IMR-90 (cell line): ENCODE data around the gene SNRNP35. TPM values are rescaled to one million over a fixed set of nuclear protein-coding genes. Genes with fewer than 3 reads are reported as not detected.

Experiments
- ATAC-seq: fragments of 200-7000 bp; cut with Tn5 transposase; 2 replicates; pipeline ENCODE4 v1.9.1; 2020; ENCODE audit warnings: low read depth, mild to moderate bottlenecking, moderate library complexity
- BruUV-seq: library from RNA; stranded (reverse); fragments of 400-500 nt; replicated peaks from 2 replicates; lab custom pipeline; 2021; lab: Mats Ljungman, UMichigan
- CTCF ChIA-PET: fragments of 300-600 bp; formaldehyde crosslinking; extraction: SDS; loops from one replicate; lab custom pipeline; 2021; ENCODE audit warnings: antibody characterized with exemption; lab: Yijun Ruan, JAX
- POLR2A ChIA-PET: fragments of 300-600 bp; sonication (Branson Sonifier 250); formaldehyde crosslinking; loops from one replicate; lab custom pipeline; 2022; ENCODE audit warnings: antibody characterized with exemption; ENCODE audit not compliant: unreplicated experiment; lab: Charles Lee
- DNase-seq: peaks from one replicate; pipeline ENCODE4 v3.0.0; 2013
- H2AFZ ChIP-seq: replicated peaks from 2 replicates; pipeline ENCODE3; 2013; ENCODE audit warnings: low read length, mild to moderate bottlenecking; ENCODE audit not compliant: poor library complexity
- H2AK5ac ChIP-seq: 2 replicates; pipeline ENCODE4 v1.6.1; 2013; ENCODE audit warnings: low read depth, low read length, inconsistent platforms
- H2AK9ac ChIP-seq: replicated peaks from 2 replicates; pipeline ENCODE3; 2013; ENCODE audit warnings: mild to moderate bottlenecking, low read depth, low read length, moderate library complexity; ENCODE audit not compliant: poor library complexity
- H2BK120ac ChIP-seq: 2 replicates; pipeline ENCODE4 v1.6.1; 2013; ENCODE audit warnings: low read depth, low read length, inconsistent platforms
- H2BK15ac ChIP-seq: 3 replicates; pipeline ENCODE4 v1.6.1; 2013; ENCODE audit warnings: low read depth, low read length, inconsistent platforms
- H2BK20ac ChIP-seq: 2 replicates; pipeline ENCODE4 v1.6.1; 2013; ENCODE audit warnings: low read depth, mild to moderate bottlenecking, inconsistent platforms, low read length, moderate library complexity
- H2BK5ac ChIP-seq: 2 replicates; pipeline ENCODE4 v1.6.1; 2013; ENCODE audit warnings: mild to moderate bottlenecking, low read depth, low read length, inconsistent platforms; ENCODE audit not compliant: poor library complexity, severe bottlenecking
- H3K14ac ChIP-seq: replicated peaks from 2 replicates; pipeline ENCODE4 v1.6.1; 2013; ENCODE audit warnings: low read depth, low read length, inconsistent platforms
- H3K18ac ChIP-seq: 2 replicates; pipeline ENCODE4 v1.6.1; 2013; ENCODE audit warnings: low read depth, low read length, control low read depth
- H3K23ac ChIP-seq: 2 replicates; pipeline ENCODE4 v1.6.1; 2013; ENCODE audit warnings: low read depth, low read length, inconsistent platforms
- H3K27ac ChIP-seq: 2 replicates; pipeline ENCODE4 v1.5.1; 2013; ENCODE audit warnings: mild to moderate bottlenecking, control low read depth, low read length; ENCODE audit not compliant: insufficient read depth
- H3K27me3 ChIP-seq: 2 replicates; pipeline ENCODE4 v1.6.1; 2013; ENCODE audit warnings: low read length; ENCODE audit not compliant: control insufficient read depth, insufficient read depth
- H3K36me3 ChIP-seq: 2 replicates; pipeline ENCODE4 v1.6.1; 2013; ENCODE audit warnings: low read length, mixed read lengths; ENCODE audit not compliant: control insufficient read depth, insufficient read depth
- H3K4ac ChIP-seq: 2 replicates; pipeline ENCODE4 v1.6.1; 2013; ENCODE audit warnings: low read depth, low read length, inconsistent platforms
- H3K4me1 ChIP-seq: 2 replicates; pipeline ENCODE4 v1.6.1; 2013; ENCODE audit warnings: low read length, mixed read lengths; ENCODE audit not compliant: control insufficient read depth, insufficient read depth
- H3K4me2 ChIP-seq: 2 replicates; pipeline ENCODE4 v1.6.1; 2013; ENCODE audit warnings: low read depth, mild to moderate bottlenecking, control low read depth, low read length, moderate library complexity
- H3K4me3 ChIP-seq: 2 replicates; pipeline ENCODE4 v1.5.1; 2013; ENCODE audit warnings: low read depth, mild to moderate bottlenecking, control low read depth, low read length, moderate library complexity; ENCODE audit not compliant: insufficient read depth
- H3K56ac ChIP-seq: 2 replicates; pipeline ENCODE4 v1.6.1; 2013; ENCODE audit warnings: low read length, inconsistent platforms; ENCODE audit not compliant: insufficient read depth; ENCODE audit errors: extremely low read depth
- H3K79me1 ChIP-seq, 2 experiments: 2 replicates each; pipeline ENCODE4 v1.6.1; 2013; ENCODE audit warnings: low read length in 2 of 2, inconsistent platforms in 1 of 2, low read depth in 1 of 2
- H3K9ac ChIP-seq: 2 replicates; pipeline ENCODE4 v1.6.1; 2013; ENCODE audit warnings: low read depth, low read length, control low read depth
- H3K9me1 ChIP-seq: 2 replicates; pipeline ENCODE4 v1.6.1; 2013; ENCODE audit warnings: low read length, inconsistent platforms; ENCODE audit not compliant: insufficient read depth
- H3K9me3 ChIP-seq: 2 replicates; pipeline ENCODE4 v1.6.1; 2013; ENCODE audit warnings: low read length; ENCODE audit not compliant: control insufficient read depth, insufficient read depth
- H4K20me1 ChIP-seq: 2 replicates; pipeline ENCODE4 v1.6.1; 2013; ENCODE audit warnings: low read length, inconsistent platforms; ENCODE audit not compliant: insufficient read depth
- H4K5ac ChIP-seq: 2 replicates; pipeline ENCODE4 v1.6.1; 2013; ENCODE audit warnings: mild to moderate bottlenecking, low read depth, low read length, control low read depth
- H4K8ac ChIP-seq, 2 experiments: 2 replicates each; pipeline ENCODE4 v1.6.1; 2013; ENCODE audit warnings: low read depth in 2 of 2, low read length in 2 of 2, control low read depth in 1 of 2, inconsistent platforms in 1 of 2
- H4K91ac ChIP-seq: 2 replicates; pipeline ENCODE4 v1.6.1; 2013; ENCODE audit warnings: low read depth, low read length, inconsistent platforms; ENCODE audit not compliant: insufficient read depth
- CEBPB ChIP-seq: IDR thresholded peaks from 2 replicates; pipeline ENCODE4 v1.6.1; 2012; ENCODE audit warnings: low read depth, low read length, improper control_type of control experiment
- FOS ChIP-seq: fragments of 150-350 bp; IDR thresholded peaks from 2 replicates; pipeline ENCODE4 v1.6.1; 2016; ENCODE audit warnings: low read depth, low read length
- MAFK ChIP-seq: IDR thresholded peaks from 2 replicates; pipeline ENCODE4 v1.6.1; 2012; ENCODE audit warnings: low read depth, low read length, improper control_type of control experiment
- MXI1 ChIP-seq: IDR thresholded peaks from 2 replicates; pipeline ENCODE4 v1.6.1; 2012; ENCODE audit warnings: low read depth, mild to moderate bottlenecking, low read length, moderate library complexity, borderline replicate concordance
- NFE2L2 ChIP-seq: fragments of 150-350 bp; IDR thresholded peaks from 2 replicates; pipeline ENCODE4 v1.6.1; 2016; ENCODE audit warnings: low read depth, mild to moderate bottlenecking, low read length
- POLR2A ChIP-seq: IDR thresholded peaks from 2 replicates; pipeline ENCODE4 v1.6.1; 2012; ENCODE audit warnings: mild to moderate bottlenecking, low read depth, low read length
- RAD21 ChIP-seq: IDR thresholded peaks from 2 replicates; pipeline ENCODE4 v1.6.1; 2012; ENCODE audit warnings: low read length, improper control_type of control experiment
- WGBS, 2 experiments: methylation state at CpG; one replicate each; pipeline versions ENCODE4 v1.1.5 to v1.1.7; 2013; ENCODE audit warnings: missing lambda C conversion rate in 2 of 2; ENCODE audit not compliant: insufficient read length in 1 of 2; ENCODE audit errors: extremely low coverage in 2 of 2; 5-methylcytosine and 5-hydroxymethylcytosine counted together
- dilution Hi-C: fragments of 300-500 bp; cut with HindIII; formaldehyde crosslinking; loops from one replicate; pipeline ENCODE4 v1.14.3; 2018; ENCODE audit warnings: low sequenced_read_pairs; ENCODE audit not compliant: unreplicated experiment
- in situ Hi-C: fragments of 300-500 bp; cut with MboI; formaldehyde crosslinking; loops from 3 replicates; pipeline ENCODE4 v1.14.3; 2019; ENCODE audit warnings: low sequenced_read_pairs, inconsistent platforms, mixed read lengths
- intact Hi-C: fragments of 100-400 bp; cut with micrococcal nuclease; formaldehyde crosslinking; loops from 2 replicates; pipeline ENCODE4 v1.10.0; 2022
- polyA plus RNA-seq, 3 experiments: library from polyadenylated mRNA; depleted of rRNA; stranded (reverse); fragments of >200 nt; gene quantifications; 2 replicates each; pipeline ENCODE4 v1.2.3, GENCODE V29; 2012; ENCODE audit warnings: low replicate concordance in 1 of 3
- total RNA-seq: library from RNA; depleted of rRNA; stranded (reverse); fragments of >200 nt; gene quantifications from 2 replicates; pipeline ENCODE4 v1.2.3, GENCODE V29; 2012
- TF ChIP-seq, protein P1 (sequence below): conservative IDR thresholded peaks from 2 replicates; pipeline ENCODE4 v1.5.1; 2012; ENCODE audit warnings: mild to moderate bottlenecking, low read depth, low read length, improper control_type of control experiment

SNRNP35 gene
- total and polyA plus RNA-seq, 2 of the 4 experiments (the other 2 are of a cell fraction), result 4.7 to 15.4 TPM

DNA sequence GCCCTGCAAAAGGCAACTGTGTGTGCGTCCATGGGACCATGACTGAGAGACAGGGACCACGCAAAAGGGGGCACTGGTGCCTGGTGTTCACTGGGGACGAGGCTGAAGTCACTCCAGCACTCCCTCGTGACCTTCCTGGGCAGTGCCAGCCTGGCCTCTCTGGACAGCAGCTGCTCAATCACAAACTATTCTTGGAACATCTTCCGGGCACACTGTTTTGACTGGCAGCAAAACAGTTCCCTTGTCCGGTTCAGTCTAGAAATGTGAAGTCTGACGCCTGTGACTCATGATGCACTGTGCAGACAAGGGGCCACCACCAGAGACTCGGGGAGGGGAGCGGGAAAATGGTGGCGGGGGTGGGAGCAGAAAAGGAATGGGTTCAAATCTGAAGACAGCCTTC, 20.8 kb downstream of the SNRNP35 start:
- 73% methylated on average over 4 of the region's 10 CpGs; no CpG with 5 or more reads in 1 of the 2 experiments for WGBS, 2 experiments
- ChIA-PET POLR2A (no interaction called here), CTCF (no interaction called here)
- no peak overlapping the region for H2BK5ac ChIP-seq
- H2BK120ac ChIP-seq, result no peak overlapping the region
- H3K23ac ChIP-seq, result no peak overlapping the region
- H3K4me2 ChIP-seq, result no peak overlapping the region
- intact Hi-C loops (no loop called here), in situ Hi-C loops (no loop called here), dilution Hi-C loops (no loop called here)
- H2BK20ac ChIP-seq, result no peak overlapping the region
- no peak overlapping the region for H3K18ac ChIP-seq
- no peaks in the 10 kb centered on the region for H3K27me3 ChIP-seq
- BruUV-seq, result no TSS peak
- peak overlapping the region; percentile 26 for H2AFZ ChIP-seq
- no peak overlapping the region for H3K56ac ChIP-seq
- H3K4me1 ChIP-seq, result no peaks in the 10 kb centered on the region
- no peak overlapping the region for H3K27ac ChIP-seq
- peak overlapping the region; percentile 20 for H2AK9ac ChIP-seq
- TF ChIP-seq MXI1 (no peak), RAD21 (no peak), NFE2L2 (no peak), MAFK (no peak), FOS (no peak), POLR2A (no peak), CEBPB (no peak)
- TF ChIP-seq, protein P1, sequence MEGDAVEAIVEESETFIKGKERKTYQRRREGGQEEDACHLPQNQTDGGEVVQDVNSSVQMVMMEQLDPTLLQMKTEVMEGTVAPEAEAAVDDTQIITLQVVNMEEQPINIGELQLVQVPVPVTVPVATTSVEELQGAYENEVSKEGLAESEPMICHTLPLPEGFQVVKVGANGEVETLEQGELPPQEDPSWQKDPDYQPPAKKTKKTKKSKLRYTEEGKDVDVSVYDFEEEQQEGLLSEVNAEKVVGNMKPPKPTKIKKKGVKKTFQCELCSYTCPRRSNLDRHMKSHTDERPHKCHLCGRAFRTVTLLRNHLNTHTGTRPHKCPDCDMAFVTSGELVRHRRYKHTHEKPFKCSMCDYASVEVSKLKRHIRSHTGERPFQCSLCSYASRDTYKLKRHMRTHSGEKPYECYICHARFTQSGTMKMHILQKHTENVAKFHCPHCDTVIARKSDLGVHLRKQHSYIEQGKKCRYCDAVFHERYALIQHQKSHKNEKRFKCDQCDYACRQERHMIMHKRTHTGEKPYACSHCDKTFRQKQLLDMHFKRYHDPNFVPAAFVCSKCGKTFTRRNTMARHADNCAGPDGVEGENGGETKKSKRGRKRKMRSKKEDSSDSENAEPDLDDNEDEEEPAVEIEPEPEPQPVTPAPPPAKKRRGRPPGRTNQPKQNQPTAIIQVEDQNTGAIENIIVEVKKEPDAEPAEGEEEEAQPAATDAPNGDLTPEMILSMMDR, result no peak
- peaks cover 4 to 28% of the 10 kb centered on the region in 2 experiments; a peak in 3 of 4 replicates for H3K79me1 ChIP-seq
- peak; percentile 18 for DNase-seq
- peak; percentile 48; the same call in 1 of the 2 replicates for ATAC-seq
- no peak overlapping the region for H2BK15ac ChIP-seq
- no peak overlapping the region for H3K4ac ChIP-seq
- peaks cover 35% of the 10 kb centered on the region for H3K36me3 ChIP-seq
- H3K4me3 ChIP-seq, result no peak overlapping the region
- no peak overlapping the region for H4K8ac ChIP-seq
- H3K9me3 ChIP-seq, result no peaks in the 10 kb centered on the region
- H3K14ac ChIP-seq, result no peak overlapping the region
- no peak overlapping the region for H2AK5ac ChIP-seq
- 0 out of 2 replicates have a peak, but pooled peaks cover 3% of the 10 kb centered on the region for H4K20me1 ChIP-seq
- no peak overlapping the region for H4K91ac ChIP-seq
- no peak overlapping the region for H3K9ac ChIP-seq
- H4K5ac ChIP-seq, result no peak overlapping the region
- 0 out of 2 replicates have a peak, but pooled peaks cover 5% of the 10 kb centered on the region for H3K9me1 ChIP-seq
